Stimulated activated CD8-positive, alpha-beta memory T cell treated with anti-CD3 and anti-CD28 coated beads, Interleukin-2, amount 100 ng/mL, for 1 hour (primary cell): ENCODE data around the gene CDC7.
"Not testable (repeated sequence)": the region's sequence is repeated elsewhere in the genome, so short reads cannot be mapped to it uniquely, and the experiment has no call there.

ENCODE experiments used
- DNase-seq, 2 donors: peaks; one replicate each; pipeline ENCODE4 v3.0.0-alpha.2; 2020; ENCODE audit warnings: low read depth in 2 of 2

CDC7 gene

GRCh38 chr1:91500756-91501522, at the start of gene CDC7:
Gene CDC7, plus strand, starts transcription at chr1:91500851. Its CDS starts 866 bp downstream, at chr1:91501717.
- peak; percentile 71 to 79 for DNase-seq

GRCh38 chr1:91454136-91454535, 46.5 kb upstream of the CDC7 start:
- no peak for DNase-seq

- DNase-seq, result no peak
These were observed 45.3 kb upstream of the CDC7 start for GRCh38 chr1:91455334-91455733.

- no peak for DNase-seq
These were observed 44.8 kb upstream of the CDC7 start for GRCh38 chr1:91455896-91456295.

GRCh38 chr1:91465350-91465749, 35.3 kb upstream of the CDC7 start:
- not testable (repeated sequence) for DNase-seq

DNA sequence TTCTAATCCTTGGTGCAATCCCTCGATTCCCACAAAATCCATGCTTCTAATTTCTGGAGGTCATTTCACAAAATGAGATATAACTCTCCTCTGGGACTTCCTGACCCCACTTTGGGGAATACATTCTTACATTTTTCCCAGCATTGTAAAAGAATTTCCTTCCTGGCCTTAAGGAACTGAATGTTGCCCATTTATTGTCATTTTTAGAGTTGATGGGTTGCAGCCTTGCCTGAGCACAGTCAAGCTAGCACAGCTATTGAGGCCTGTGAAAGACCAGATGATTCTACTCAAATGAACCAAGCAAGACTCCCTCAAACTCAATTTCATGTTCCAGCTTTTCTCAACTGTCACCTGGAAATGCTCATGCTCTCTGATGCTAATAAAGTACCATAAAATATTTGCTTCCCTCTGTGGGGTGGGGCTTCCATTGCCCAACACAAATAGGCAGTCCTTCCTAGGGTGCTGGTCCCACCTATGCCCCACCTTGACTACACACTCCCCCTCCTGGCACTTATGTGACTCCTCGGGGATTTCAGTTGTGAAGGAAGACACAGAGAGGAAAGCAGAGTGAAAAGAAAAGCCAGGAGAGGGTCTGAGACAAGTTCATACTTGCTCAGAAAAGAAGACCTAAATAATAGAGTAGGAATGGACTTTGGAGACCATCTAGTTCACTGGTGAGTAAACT, 24.0 kb upstream of the CDC7 start:
- no peak for DNase-seq

- no peak for DNase-seq
These were observed 13.2 kb upstream of the CDC7 start for GRCh38 chr1:91487469-91487868.

DNA sequence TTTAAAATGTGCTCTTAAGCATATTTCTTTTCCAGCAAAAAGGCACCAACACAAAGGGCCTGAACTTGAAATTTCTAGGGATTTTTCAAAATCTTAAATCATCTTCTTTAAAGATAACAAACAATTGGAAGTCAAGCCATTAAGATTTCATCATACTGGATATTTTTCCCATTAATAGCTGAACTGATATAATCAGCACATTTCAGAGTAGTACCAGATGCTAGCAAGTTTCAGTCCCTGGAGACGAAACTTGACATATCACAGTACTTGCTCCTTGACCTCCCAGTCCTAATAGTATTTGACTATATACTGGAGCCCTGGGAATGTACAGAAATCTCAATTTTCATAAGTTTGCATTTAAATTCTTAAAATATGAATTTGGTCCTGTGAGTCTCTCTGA, 10.2 kb upstream of the CDC7 start:
- no peak for DNase-seq

- no peak for DNase-seq
These were observed 2.6 kb upstream of the CDC7 start for GRCh38 chr1:91498035-91498434.

DNA sequence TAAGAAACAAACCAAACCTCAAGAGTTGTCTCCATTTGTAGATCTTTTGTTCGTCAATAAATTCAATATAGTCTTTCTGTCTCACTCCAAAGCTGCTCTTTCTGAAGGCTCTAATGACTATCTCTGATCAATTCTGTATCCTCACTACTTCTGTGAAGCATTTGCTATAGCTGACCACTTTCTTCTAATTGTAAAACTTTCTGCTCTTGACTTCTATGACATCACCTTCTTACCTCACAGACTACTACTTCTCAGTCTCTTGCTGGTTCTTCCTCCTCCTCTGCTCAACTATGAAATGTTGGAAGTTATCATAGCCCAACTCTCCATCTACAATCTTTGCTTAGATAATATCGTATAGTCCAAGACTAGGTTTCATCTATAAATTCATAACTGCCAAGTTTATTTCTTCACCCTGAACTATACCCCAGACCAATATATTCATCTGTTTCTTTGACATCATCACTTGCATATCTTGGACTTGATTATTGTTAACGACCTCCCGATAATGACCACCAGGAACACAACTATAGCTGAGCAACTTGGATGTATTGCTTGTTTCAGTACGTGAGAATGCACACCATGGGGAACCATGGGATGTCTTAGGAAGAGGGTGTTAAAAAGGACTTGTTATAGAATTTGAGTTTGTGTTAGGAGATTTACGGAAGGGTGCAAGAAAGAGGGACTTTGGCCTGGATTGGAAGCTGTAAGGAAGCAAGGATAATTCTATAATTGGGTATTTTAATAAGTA, 2.0 kb upstream of the CDC7 start:
- no peak for DNase-seq

DNA sequence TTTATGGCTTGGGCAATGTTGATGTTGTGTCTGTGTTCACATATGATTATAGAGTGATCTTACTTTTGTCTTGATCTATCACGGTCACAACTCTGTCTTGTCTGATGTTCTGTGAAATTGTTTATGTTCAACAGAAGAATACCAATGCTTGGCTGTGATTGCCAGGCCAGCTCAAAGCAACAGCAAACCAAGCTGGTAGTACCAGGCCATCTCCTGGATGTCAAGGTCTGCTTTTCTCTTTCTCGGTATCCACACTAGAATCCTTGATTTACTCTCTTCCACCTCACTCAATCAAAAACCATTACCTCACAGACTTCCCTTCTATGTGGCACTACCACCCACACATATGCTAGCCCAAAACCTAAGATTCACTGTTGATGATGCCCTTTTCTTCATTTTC, 1.3 kb upstream of the CDC7 start:
- no peak for DNase-seq

DNA sequence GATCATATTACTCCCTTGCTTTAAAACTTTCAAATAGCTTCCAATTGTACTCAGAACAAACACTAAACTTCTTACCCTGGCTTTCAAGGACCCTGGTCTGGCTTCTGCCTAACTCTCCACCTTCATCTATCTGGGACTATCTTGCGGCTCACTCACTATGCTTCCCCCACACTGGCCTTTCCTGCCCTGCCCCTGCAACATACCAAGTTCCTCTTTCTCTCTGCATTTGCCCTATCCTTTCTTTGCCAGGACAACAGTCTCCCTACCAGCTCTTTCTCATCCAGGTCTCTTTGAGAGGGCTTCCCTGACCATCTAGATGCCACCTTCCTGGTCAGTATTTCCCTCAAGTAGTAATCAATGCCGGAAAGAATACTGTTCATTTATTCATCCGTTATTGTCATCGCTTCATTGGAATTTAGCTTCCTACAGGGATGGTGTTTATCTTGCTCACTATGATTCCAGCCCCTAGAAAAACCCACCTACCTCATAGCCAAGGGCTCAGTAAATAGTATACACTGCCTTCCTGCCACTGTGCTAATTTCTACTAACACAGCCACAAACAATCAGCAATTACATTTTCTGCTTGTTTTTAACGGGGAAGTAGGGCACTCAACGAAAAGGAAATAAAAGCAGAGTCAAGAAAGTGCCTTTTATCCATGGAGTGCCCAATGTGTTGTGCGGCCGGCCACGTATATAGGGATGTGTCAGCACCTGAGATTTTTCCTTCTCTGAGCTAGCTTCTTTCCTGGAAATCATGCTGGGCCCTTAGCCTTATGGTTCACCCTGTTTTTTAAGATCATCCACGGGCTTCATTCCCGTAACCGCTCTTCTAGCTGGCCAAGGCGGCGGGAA, 521 bp upstream of the CDC7 start:
- no peak for DNase-seq

- DNase-seq, result no peak
These were observed 836 bp downstream of the CDC7 start for GRCh38 chr1:91501523-91501851.

GRCh38 chr1:91501971-91502671, 1.5 kb downstream of the CDC7 start:
- no peak for DNase-seq

- no peak for DNase-seq
These were observed 2.1 kb downstream of the CDC7 start for GRCh38 chr1:91502672-91503184.

- DNase-seq, result no peak
These were observed 2.8 kb downstream of the CDC7 start for GRCh38 chr1:91503332-91503900.

GRCh38 chr1:91503975-91504530, 3.4 kb downstream of the CDC7 start:
- no peak for DNase-seq

GRCh38 chr1:91505086-91505485, 4.4 kb downstream of the CDC7 start:
- DNase-seq, result no peak

GRCh38 chr1:91506071-91506470, 5.4 kb downstream of the CDC7 start:
- DNase-seq, result no peak

DNA sequence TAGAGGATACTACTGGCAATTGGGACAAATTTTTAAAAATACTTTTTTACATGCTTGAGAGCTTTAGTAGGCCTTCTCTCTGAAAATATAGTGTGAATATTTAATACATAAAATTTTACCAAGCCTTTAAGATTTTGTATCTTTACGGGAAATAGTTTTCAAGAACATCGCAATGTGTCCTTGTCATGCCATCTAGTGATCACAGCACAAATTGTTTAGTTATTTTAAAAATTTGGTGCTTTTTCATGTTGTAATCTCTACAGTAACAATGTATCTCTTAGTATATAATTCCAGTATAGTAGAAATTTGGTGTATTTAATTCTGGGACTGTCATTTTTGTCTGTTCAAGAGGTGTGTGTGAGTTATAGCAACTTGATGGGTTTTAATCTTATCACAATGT, 6.7 kb downstream of the CDC7 start:
- no peak for DNase-seq
